GM19193 (cell line): ENCODE results near the gene SLC1A4.

Experiments
- POLR2A ChIP-seq: IDR thresholded peaks from 4 replicates; pipeline ENCODE4 v1.6.1; 2011; ENCODE audit not compliant: insufficient read depth, insufficient read length; ENCODE audit errors: extremely low read depth

Gene SLC1A4

DNA sequence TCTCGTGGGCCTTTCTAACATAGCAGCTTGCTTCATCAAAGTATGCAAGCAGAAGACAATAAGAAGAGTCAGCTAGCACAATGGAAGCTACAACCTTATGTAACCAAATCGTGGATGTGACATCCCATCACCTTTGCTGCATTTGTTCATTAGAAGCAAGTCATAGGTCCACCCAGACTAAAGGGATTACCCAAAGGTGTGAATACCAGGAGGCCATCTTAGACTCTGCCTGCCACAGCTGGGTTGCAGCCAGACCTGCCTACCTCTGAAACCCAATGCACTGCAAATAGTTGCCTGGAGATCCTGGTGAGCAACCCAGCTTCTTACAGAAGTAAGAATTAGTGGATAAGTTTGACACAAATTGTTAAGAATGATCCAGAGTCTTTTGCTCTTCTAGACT, 10.6 kb downstream of the SLC1A4 start:
- TF ChIP-seq POLR2A: no peak

DNA sequence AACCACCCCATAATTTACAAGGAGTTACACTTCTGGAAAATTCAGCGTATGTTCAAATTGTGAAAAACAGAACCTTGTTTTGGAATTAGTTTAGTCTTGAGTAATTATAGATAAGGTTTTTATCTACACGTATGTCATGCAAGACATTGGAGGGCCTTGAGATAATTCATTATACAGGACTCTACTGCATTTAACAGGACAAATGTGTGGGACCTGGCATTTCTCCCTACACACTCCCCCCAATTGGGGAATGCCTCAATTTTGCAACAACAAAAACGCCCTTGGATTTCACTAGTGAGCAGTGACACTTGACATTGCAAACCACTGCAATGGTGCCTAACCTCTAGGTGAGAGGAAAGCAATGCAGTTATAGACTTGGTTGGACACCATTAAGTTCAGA, 11.4 kb downstream of the SLC1A4 start:
- no peak for TF ChIP-seq POLR2A

DNA sequence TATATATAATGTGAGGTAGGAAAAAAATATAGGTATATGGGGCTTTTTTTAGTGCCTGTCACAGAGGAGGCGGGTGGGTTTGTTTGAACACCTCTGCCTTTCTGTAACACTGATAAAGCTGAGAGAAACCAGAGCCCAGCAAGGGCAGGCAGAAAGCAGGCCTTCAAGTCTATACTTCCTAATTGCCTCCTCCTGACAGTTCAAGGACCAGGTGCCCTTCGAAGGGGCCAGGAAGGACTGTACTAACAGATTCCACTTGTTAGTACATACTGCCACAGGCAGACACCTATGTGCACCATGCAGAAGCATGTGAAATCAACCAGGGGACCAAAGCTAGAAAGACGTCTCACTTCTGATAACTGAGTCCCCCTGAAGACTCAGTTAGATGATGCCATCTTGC, 13.8 kb downstream of the SLC1A4 start:
- no peak for TF ChIP-seq POLR2A

DNA sequence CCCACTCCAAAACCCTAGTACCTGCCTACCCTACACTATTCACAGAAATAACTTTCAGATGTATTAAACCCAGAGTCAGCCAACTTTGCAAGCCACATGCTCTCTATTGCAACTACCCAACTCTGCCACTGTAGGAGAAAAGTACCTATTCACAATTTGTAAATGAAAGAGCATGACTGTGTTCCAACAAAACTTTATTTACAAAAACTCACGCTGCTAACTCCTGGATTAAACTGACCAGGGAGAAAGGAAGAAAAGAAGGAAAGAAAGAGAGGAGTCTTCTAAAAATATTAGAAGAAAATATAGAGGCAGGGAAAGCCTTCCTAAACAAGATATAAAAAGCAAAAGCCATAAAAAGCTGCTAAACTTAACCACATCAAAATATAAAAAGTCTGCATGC, 24.6 kb downstream of the SLC1A4 start:
- no peak for TF ChIP-seq POLR2A

DNA sequence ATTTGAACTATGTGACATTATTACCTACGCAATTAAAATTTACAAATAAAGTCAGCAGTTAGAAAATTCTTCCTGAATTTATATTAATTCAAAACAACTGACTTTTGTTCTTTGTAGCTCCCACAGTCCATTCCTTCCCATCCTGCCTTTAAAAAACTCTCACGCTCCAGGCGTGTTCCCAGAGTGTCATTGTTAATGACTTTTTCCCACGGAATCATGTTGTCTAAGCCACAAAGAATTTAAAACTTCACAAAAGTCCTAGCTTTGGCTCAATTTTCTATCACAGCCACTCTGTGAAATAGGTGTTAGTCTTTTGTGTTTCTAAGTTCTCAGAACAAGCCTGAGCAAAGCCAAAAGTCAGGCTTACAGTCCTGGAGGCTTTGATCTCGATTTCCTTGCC, 26.5 kb downstream of the SLC1A4 start:
- no peak for TF ChIP-seq POLR2A

DNA sequence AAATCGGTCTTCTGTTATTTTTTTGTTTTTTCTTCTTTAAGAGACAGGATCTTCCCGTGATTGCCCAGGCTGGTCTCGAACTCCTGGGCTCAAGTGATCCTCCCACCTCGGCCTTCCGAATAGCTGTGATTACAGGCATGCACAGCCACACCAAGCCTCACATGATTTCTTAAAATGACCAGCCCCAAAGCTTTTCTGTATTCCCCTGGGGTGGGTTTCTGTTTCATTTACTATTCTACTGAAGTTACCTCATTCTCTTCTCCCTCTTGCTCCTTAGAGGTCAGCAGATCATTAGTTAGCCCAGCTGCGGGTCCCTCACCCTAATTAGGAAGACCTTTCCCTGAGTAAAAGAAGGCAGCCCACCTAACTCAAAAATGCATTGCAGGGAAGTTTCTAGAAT, 27.6 kb downstream of the SLC1A4 start:
- no peak for TF ChIP-seq POLR2A

DNA sequence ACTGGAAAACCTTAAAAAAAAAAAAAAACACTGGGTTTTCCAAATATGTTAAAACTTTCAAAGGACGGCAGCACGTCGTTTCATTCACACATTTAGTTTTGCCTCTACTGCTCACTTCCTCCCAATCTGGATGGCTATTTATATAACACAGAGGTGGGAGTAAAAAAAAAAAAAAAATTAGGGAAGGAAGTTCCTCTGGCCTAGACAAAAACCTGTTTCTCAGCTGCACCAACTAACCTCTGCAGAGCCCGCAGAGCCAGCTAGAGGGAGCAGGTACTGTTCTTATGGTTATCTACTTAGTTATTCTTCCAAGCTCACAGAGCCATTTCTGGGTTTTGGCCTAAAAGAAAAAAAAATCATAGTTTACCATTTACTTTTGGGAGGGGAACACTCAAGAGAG, 28.1 kb downstream of the SLC1A4 start:
- TF ChIP-seq POLR2A: no peak

DNA sequence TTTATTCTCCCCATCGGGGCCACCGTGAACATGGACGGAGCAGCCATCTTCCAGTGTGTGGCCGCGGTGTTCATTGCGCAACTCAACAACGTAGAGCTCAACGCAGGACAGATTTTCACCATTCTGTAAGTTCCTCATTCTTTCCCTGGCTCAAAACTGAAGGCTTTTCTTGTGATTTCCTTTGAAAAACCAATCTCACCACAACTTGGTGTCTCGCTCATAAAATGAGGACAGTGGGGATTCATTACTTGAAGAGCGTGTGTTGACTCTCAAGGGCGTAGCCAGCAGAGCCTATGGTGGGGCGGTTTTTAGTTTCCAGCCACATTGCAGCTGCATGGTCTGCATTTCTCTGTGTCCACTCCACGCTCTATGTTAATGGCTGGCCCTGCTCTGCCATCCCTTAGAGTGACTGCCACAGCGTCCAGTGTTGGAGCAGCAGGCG, 29.0 kb downstream of the SLC1A4 start:
- no peak for TF ChIP-seq POLR2A

DNA sequence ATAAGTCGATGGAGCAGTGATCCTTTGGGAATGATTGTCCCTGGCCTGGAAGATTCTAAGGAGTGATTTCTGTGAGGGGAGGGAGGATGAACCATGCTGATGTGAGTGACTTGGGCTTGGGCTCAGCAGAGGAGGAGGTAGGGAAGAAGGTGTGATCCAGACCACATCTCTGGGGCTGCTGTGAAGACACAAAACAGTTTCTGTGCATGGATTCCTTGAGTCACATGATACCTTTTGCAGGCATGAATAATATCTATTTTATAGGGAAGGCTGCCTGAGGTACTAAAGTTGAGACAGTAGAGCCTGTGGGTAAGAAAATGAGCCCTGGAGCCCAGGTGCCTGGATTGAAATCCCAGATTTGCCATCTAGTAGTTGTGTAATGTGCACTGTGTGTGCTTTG, 29.8 kb downstream of the SLC1A4 start:
- no peak for TF ChIP-seq POLR2A

DNA sequence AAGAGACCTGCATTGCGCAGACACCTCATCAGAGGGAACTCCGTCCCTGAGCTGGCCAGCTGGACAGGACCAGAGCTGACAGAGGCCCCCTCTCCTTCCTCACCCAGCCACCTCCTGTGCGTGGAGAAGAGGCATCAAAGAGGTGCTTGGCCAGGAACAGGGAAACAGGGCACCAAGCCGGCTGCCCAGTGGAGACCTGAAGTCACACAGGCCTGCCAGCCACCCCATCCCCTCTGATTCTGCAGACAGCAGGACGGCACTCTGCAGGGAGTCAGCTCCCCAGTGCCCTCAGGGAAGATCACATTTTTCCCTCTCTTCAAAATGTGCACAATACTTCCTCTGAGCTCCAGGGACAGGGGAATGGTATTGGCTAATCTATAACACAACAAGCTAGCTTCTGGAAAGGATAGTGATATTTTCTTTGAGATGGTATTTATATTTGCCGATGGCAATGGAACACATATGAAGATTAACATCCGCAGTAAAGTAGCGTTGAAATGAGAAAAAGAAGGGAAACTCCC, 30.5 kb downstream of the SLC1A4 start:
- TF ChIP-seq POLR2A: no peak

DNA sequence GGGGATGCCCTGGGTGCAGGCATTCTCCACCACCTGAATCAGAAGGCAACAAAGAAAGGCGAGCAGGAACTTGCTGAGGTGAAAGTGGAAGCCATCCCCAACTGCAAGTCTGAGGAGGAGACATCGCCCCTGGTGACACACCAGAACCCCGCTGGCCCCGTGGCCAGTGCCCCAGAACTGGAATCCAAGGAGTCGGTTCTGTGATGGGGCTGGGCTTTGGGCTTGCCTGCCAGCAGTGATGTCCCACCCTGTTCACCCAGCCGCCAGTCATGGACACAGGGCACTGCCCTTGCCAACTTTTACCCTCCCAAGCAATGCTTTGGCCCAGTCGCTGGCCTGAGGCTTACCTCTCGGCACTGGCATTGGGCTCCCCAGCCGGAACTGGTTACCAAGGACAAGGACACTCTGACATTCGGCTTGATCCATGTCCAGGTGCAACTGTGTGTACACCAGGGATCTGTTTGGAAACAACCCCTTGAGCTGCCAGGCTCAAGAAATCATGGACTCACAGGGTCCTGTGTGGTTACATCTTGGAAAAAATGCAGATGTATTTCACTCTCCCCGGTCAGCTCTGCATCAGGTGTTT, 31.8 kb downstream of the SLC1A4 start:
- TF ChIP-seq POLR2A: no peak

DNA sequence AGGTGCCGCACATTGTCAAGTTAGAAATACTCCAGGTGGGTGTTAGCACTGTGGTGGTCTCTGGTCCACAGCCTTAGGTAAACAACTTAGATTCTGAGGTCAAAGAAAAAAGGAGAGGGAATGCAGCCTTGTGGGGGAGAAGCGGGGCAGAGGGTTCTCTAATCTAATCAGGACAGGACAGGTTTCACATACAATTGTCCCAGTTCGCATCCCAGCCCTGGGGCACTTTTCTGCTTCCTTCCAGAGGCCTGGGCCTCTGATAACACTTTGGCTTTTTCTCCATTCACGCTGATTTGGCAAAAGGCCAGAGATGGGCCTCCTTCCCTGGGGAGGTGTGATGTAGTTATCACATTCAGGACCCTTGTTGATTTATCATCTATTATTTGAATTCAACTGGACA, 32.5 kb downstream of the SLC1A4 start:
- TF ChIP-seq POLR2A: no peak

DNA sequence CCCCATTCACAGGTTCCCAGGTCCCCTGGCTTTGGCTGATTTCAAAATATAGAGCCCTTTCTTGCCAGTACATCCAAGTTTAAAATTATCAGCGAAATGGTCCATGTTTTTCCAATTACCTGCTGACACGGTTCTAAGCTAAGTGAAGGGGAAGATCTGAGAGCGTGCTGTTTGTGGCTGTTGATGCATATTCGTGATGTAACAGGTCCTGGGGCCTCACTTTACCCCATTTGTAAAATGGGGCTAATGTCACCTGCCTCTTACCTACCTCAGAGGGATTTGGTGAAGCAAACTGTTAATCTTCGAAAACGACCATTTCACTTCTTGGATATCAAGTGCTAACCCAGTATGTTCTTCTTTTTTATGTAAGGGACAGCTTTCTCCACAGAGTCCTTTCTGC, 33.0 kb downstream of the SLC1A4 start:
- no peak for TF ChIP-seq POLR2A

DNA sequence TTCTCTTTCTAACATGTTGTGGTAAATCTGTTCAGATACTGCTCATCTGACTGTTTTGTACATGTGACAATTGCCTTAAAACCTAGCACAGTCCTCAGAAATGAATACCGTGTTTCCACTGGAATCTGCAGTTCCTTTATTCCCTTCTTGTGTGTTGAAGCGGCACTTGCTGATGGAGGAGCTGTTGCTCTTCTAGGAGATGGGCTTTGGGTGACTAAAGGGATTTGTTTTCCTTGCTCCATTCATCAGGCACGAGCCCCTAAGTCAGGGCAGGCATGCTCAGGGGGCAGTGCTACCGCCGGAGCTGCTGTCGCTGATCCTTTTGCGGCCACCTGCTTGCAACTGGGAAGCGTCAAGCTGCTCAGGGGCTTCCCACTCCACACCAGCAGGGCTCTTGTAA, 34.5 kb downstream of the SLC1A4 start:
- TF ChIP-seq POLR2A: no peak

DNA sequence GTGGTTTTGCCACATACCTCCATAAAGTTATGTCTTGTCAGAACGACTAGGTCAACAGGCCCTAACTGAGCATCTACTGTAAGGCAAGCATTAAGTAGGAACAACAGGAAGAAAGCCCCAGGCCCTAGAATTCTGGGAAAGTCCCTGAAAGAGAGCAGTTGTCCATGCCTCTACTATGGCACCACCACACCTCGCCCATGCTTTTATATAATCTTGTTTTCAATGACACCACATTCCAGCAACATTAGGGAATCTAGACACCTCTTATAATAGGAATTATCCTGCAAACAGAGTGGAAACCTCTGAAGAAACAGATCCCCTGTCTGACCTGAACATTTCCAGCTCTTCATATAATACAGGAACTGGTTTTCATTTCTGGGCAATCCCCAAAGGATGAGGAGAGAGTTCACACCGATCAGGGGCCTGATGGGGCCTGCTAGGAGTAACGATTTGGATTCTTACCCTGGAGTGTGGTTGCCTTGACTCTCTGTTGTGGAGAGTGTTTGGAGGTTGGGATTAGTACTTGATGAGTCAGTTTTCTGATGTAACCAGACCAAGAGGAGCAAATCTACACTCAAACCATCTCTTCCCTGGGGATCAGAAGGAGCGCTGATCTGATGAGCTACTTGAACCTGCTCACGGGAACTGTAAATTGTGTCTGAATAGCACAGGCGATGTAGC, 35.1 kb downstream of the SLC1A4 start:
- TF ChIP-seq POLR2A: no peak

DNA sequence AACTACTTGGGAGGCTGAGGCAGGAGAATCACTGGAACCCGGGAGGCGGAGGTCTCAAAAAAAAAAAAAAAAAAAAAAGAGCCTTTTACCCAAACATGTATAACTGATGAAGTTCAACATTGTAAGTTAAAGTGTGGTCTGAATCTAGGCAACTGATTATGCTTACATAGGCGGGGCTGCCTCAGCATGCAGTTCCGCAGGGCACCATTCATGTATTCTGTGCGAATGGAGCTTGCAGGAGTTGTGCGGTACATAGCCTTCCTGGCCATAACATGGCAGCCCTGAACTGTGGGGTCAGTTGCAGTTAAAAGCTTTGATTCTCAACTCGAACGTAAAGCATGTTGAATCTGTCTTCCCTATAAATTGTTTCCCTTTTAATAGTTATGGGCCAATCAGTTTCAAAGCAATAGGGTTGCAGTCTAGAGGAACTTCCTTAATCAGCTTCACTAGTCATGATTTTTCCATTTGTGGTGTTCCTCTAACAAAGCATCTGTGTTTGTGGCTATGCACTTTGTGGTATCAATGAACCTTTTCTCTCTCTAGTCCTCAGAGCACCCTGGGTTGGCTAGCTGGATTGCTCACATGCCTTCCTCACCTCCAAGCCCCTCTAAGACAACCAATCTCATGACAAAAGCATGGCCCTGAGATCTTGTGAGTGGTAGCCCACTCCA, 36.4 kb downstream of the SLC1A4 start:
- no peak for TF ChIP-seq POLR2A
